Thoracic aorta (tissue), 2 donors: ENCODE measurements around the gene TEX2. TPM values are rescaled to one million over a fixed set of nuclear protein-coding genes. Genes with fewer than 3 reads are reported as not detected.

Experiments used
- ATAC-seq: fragments of 150-250 bp; one replicate; pipeline ENCODE4 v1.8.0; 2017; ENCODE audit warnings: low read depth; ENCODE audit not compliant: insufficient number of reproducible peaks, low FRiP score
- DNase-seq: peaks from one replicate; pipeline ENCODE4 v3.0.0-alpha.2; 2020; ENCODE audit warnings: low spot score
- H3K27ac ChIP-seq, 2 donors: fragments of 200-600 bp; sonication (generic); 1 replicate in 1 of 2; 2 replicates in 1 of 2; pipeline ENCODE4 v1.5.1; 2016; ENCODE audit warnings: mild to moderate bottlenecking in 2 of 2, moderate library complexity in 2 of 2
- H3K27me3 ChIP-seq: fragments of 200-600 bp; sonication (generic); replicated peaks from 2 replicates; pipeline ENCODE4 v1.6.0; 2016; ENCODE audit warnings: mild to moderate bottlenecking; ENCODE audit not compliant: insufficient read depth
- H3K36me3 ChIP-seq: fragments of 200-600 bp; sonication (generic); one replicate; pipeline ENCODE4 v1.5.1; 2016
- H3K4me1 ChIP-seq, 2 donors: fragments of 200-600 bp; sonication (generic); 1 replicate in 1 of 2; 2 replicates in 1 of 2; pipeline versions ENCODE4 v1.5.1 to v1.6.0; 2016; ENCODE audit warnings: low read depth in 2 of 2, mild to moderate bottlenecking in 1 of 2; ENCODE audit not compliant: control insufficient read depth in 1 of 2
- H3K4me3 ChIP-seq: fragments of 200-600 bp; sonication (generic); 2 replicates; pipeline ENCODE4 v1.5.1; 2016; ENCODE audit warnings: mild to moderate bottlenecking
- H3K9me3 ChIP-seq: fragments of 200-600 bp; sonication (generic); 2 replicates; pipeline ENCODE4 v1.5.1; 2016
- total RNA-seq, 2 donors: library from RNA; depleted of rRNA; stranded (reverse); fragments of >200 nt; gene quantifications; one replicate each; pipeline versions ENCODE4 v1.1.0 to v1.2.3, GENCODE V29; 2016
- TF ChIP-seq, protein P1 (sequence below): fragments of 200-600 bp; sonication (generic); IDR thresholded peaks from one replicate; pipeline ENCODE4 v1.5.1; 2019; ENCODE audit warnings: antibody characterized with exemption

TEX2 gene
- total RNA-seq, 2 donors from 2014 or later: 27.5 to 70.7 TPM

DNA sequence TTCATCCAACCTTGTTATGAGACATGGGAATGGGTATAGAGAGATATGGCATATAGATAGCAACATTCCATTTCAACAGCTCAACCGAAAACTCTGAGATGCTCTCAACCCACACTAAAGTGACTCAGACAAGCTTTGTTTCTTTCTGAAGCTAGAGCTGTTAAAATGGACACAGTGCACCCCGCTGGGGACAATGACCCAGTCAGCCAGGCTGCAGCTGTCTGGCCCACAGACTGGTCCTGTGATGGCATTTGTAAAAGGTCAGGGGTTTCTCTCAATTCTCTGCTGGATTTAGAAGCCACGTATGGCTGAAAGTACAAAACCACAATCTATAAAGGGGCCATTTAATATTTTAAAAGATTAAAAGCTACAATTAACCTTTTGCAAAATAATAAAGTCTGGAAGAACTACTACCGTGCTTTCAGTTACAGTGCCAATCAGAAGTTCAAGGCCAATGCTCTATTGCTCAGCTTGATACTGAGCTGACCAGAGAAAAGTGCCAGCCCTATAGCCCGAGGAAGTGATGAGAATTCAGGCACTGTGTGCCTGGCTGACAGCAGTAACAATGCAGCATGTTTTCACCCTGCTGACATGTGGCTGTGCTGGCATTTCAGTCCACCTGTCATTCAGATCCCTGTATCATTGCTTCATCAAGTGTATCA, 60.2 kb downstream of the TEX2 start:
- H3K36me3 ChIP-seq: no peaks in the 10 kb centered on the region
- TF ChIP-seq, protein P1, sequence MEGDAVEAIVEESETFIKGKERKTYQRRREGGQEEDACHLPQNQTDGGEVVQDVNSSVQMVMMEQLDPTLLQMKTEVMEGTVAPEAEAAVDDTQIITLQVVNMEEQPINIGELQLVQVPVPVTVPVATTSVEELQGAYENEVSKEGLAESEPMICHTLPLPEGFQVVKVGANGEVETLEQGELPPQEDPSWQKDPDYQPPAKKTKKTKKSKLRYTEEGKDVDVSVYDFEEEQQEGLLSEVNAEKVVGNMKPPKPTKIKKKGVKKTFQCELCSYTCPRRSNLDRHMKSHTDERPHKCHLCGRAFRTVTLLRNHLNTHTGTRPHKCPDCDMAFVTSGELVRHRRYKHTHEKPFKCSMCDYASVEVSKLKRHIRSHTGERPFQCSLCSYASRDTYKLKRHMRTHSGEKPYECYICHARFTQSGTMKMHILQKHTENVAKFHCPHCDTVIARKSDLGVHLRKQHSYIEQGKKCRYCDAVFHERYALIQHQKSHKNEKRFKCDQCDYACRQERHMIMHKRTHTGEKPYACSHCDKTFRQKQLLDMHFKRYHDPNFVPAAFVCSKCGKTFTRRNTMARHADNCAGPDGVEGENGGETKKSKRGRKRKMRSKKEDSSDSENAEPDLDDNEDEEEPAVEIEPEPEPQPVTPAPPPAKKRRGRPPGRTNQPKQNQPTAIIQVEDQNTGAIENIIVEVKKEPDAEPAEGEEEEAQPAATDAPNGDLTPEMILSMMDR: no peak
- ATAC-seq (no peak), DNase-seq (no peak)
- H3K27me3 ChIP-seq: no peaks in the 10 kb centered on the region
- H3K9me3 ChIP-seq: peaks cover 1% of the 10 kb centered on the region
- peaks cover 12 to 22% of the 10 kb centered on the region in 2 donors for H3K4me1 ChIP-seq
- H3K27ac ChIP-seq: no peak overlapping the region
- no peak overlapping the region for H3K4me3 ChIP-seq

DNA sequence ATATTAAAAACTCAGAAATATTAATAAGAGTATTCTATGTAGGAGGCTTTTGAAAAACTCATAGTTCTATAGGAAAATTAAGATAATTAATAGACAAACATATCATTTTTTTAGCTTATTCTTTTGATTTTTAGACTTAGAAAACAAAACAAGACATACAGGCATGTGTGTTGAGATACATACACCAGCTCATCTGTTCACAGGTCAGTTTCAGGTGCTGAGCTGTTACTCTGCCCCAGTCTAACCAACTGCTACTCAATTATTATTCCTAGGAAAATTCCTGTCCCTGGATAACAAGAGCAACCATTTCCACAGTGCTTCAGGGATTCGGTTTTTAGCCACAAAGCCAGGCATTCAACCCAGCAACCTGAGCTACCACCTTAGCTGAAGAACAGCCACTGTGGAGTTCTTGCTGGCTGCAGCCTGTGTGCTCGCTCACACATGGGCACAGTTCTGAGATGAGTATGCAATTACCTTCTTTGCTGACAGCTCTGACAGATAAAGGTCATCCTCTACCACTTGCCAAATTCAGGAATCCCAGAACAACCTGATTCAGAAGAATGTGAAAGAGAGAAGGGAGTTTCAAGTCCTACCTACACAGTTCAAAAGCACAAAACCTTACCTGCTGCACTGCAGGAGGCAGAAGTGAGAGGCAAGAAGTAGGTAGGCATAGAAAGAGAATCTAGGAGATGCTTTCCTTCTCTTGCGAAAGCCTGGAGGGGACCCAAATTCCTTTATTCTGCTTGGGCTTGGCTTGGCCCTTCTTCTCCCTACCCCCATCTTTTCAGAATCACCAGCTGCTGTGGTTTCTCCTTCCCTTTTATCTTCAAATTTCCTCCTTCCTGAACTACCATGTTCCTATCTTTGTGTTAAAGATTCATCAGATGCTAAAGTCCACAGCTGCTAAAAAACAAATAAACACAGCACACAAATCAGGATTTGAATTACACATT, 62.7 kb downstream of the TEX2 start:
- ATAC-seq (no peak), DNase-seq (no peak)
- Histone ChIP-seq H3K27me3 (no peaks in the 10 kb centered on the region), H3K27ac (no peak overlapping the region), H3K4me1 (peaks cover 4 to 11% of the 10 kb centered on the region in 2 donors), H3K4me3 (no peak overlapping the region), H3K9me3 (peaks cover 9% of the 10 kb centered on the region), H3K36me3 (no peaks in the 10 kb centered on the region)
- TF ChIP-seq, protein P1: no peak

DNA sequence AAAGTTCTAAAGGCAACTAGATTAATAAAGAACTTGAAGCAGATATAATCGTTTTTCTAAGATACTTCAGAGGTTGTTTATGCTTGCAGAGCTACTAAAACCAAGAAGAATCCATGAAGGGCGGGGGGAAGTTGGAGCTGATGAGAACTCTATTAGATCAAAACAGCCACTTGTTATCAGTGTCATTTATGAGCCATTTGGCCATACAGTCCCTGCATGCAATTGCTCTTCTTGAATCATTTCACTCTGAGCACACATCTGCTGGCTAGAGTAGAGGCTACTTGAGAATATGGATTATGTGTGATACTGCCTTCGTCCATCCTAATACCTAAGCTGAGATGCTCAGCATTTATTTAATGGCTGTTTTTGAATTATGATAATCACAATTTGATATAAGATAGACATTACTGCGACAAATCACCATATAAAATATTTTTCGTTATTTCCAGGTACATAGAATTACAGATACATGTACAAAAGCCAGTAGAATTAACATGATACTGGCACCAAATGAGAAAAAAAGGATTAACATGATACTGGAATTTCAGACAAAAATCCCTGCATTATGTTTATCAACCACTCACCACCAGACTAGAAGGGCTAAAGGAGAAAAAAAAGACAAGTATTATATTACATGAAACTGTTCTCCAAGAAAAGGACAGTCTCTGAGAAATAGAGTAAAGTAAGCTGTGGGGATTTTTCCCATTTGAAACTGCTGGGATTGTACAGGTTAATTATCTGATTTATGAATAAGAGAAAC, 64.5 kb downstream of the TEX2 start:
- H3K27me3 ChIP-seq: no peaks in the 10 kb centered on the region
- TF ChIP-seq, protein P1: no peak
- H3K4me3 ChIP-seq: no peak overlapping the region
- H3K36me3 ChIP-seq: no peaks in the 10 kb centered on the region
- H3K9me3 ChIP-seq: peaks cover 9% of the 10 kb centered on the region
- peaks cover 4 to 11% of the 10 kb centered on the region in 2 donors for H3K4me1 ChIP-seq
- no peak overlapping the region for H3K27ac ChIP-seq
- DNase-seq: no peak
- ATAC-seq: no peak

DNA sequence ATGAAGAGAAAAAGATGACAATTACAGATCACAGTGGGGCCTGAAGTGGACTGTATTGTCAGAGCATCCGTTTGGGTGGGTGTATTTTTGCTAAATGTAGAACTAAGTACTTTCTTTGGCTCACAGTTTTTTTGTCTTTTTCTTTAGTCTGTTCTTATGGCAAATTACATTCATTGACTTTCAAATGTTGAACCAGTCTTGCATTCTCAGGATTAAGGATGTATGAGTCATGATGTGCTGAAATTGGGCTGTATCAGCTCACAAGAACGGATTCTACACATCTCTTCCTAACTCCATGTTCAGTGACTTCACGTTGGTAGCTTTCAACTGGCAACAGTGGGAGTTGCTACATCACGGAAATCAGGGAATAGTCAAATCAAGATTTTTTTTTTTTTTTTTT, 66.5 kb downstream of the TEX2 start:
- TF ChIP-seq, protein P1: no peak
- Histone ChIP-seq H3K9me3 (peaks cover 9% of the 10 kb centered on the region), H3K27me3 (no peaks in the 10 kb centered on the region), H3K4me1 (no peaks in the 10 kb centered on the region), H3K4me3 (no peak overlapping the region), H3K27ac (no peak overlapping the region), H3K36me3 (no peaks in the 10 kb centered on the region)
- DNase-seq (no peak), ATAC-seq (no peak)

DNA sequence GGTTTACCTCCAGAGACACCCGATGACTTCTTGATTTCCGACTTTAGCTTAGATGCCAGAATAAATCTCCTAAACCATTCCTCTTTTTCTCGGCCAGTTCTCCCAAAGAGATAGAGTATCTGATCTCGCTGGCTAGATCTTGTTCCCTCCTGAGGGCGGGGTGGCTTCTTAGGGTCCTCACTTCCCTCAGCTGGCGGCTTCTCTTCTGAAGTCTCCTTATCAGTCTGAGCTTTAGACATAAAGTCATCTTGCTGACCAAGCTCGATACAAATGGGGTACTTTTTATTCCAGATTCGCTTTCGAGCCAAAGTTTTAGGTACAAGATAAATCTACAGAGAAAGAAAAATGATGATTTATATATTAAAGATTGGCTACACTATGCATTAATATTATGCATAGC, 69.5 kb downstream of the TEX2 start:
- Histone ChIP-seq H3K36me3 (no peaks in the 10 kb centered on the region), H3K27me3 (no peaks in the 10 kb centered on the region), H3K4me1 (no peaks in the 10 kb centered on the region), H3K9me3 (peaks cover 9% of the 10 kb centered on the region), H3K27ac (no peak overlapping the region), H3K4me3 (no peak overlapping the region)
- DNase-seq: no peak
- TF ChIP-seq, protein P1: no peak
- no peak for ATAC-seq
